ENCODE results near the gene SLC22A8. TPM values are rescaled to one million over a fixed set of nuclear protein-coding genes. Genes with fewer than 3 reads are reported as not detected.
A peak's percentile ranks its signal among the peaks of the same experiment; 100 is the strongest.

Gene SLC22A8
- total and polyA plus RNA-seq, 4 experiments from 2014 or later: not detected

- H3K4me3 Mint-ChIP-seq: no peak overlapping the region
- Histone ChIP-seq H3K27me3 (ENCODE audit: insufficient read depth, low read length) (no peaks in the 10 kb centered on the region), H3K9me3 (ENCODE audit: control insufficient read depth in 1 of 2, low read length in 2 of 2) (no peaks in the 10 kb centered on the region), H3K36me3 (ENCODE audit: insufficient read depth, low read length) (no peaks in the 10 kb centered on the region), H3K4me3 (ENCODE audit: low read length in 2 of 2) (no peak overlapping the region), H3K4me1 (ENCODE audit: insufficient read depth, low read length) (no peaks in the 10 kb centered on the region), H3K27ac (ENCODE audit: low read depth, low read length) (no peak overlapping the region)
- ChIA-PET CTCF (ENCODE audit: partially characterized antibody) (interaction anchor here (2.1 kb wide), 1 partner anchor 82 kb away, joined by 6 read pairs; no protein-coding TSS in a partner anchor), POLR2A (ENCODE audit: partially characterized antibody) (no interaction called here)
- H3K27me3 Mint-ChIP-seq: peaks cover 8 to 24% of the 10 kb centered on the region in 2 donors
- intact Hi-C loops (cut with micrococcal nuclease): no loop called here
- no peak for DNase-seq
- H3K27ac Mint-ChIP-seq: no peak overlapping the region
- H3K36me3 Mint-ChIP-seq: no peaks in the 10 kb centered on the region
- H3K9me3 Mint-ChIP-seq: no peaks in the 10 kb centered on the region
- no peaks in the 10 kb centered on the region for H3K4me1 Mint-ChIP-seq
These were observed 27.4 kb downstream of the SLC22A8 start for GRCh38 chr11:62988276-62988675.

DNA sequence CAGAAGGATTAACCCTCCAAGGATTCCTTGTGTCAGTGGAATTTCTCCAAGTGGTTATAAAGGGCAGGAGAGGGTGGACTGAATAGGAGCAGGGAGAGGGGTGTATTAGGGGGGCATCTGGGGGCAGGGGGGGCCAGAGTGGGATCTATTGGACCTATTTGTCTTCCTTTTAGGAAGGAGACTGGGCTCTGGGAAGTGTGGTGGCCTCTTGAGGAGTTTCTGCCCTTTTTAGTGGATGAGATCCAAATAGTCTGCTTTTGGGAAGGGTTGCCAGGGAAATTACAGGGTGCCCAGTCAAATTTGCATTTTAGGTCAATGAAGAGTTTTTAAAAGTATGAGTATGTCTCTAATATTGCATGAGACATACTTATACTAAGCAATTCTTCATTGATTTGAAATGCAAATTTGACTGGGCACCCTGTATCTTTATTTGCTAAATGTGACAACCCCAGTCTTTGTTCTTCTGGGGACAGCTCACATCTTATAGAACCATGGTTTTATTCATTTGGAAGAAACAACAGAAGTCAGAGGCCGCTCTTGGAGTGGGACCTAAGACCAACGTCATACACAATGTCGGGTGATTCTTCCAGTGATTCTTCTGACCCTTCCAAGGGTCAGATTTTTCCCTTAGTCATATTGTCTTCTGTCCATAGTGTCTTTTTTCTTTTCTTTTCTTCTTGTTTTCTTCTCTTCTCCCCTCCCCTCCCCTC, 30.4 kb downstream of the SLC22A8 start:
- Mint-ChIP-seq H3K4me3 (no peak overlapping the region), H3K4me1 (no peaks in the 10 kb centered on the region), H3K36me3 (no peaks in the 10 kb centered on the region), H3K27ac (no peak overlapping the region), H3K27me3 (peaks cover 4 to 27% of the 10 kb centered on the region in 2 donors), H3K9me3 (no peaks in the 10 kb centered on the region)
- POLR2A ChIA-PET (ENCODE audit: partially characterized antibody): no interaction called here
- DNase-seq: no peak
- intact Hi-C loops (cut with micrococcal nuclease): no loop called here
- no peaks in the 10 kb centered on the region for H3K9me3 ChIP-seq (ENCODE audit: control insufficient read depth in 1 of 2, low read length in 2 of 2)
- no peaks in the 10 kb centered on the region for H3K4me1 ChIP-seq (ENCODE audit: insufficient read depth, low read length)
- no peaks in the 10 kb centered on the region for H3K36me3 ChIP-seq (ENCODE audit: insufficient read depth, low read length)
- no peak overlapping the region for H3K27ac ChIP-seq (ENCODE audit: low read depth, low read length)
- H3K4me3 ChIP-seq (ENCODE audit: low read length in 2 of 2): no peak overlapping the region
- no peaks in the 10 kb centered on the region for H3K27me3 ChIP-seq (ENCODE audit: insufficient read depth, low read length)
- CTCF ChIA-PET (ENCODE audit: partially characterized antibody): no interaction called here

DNA sequence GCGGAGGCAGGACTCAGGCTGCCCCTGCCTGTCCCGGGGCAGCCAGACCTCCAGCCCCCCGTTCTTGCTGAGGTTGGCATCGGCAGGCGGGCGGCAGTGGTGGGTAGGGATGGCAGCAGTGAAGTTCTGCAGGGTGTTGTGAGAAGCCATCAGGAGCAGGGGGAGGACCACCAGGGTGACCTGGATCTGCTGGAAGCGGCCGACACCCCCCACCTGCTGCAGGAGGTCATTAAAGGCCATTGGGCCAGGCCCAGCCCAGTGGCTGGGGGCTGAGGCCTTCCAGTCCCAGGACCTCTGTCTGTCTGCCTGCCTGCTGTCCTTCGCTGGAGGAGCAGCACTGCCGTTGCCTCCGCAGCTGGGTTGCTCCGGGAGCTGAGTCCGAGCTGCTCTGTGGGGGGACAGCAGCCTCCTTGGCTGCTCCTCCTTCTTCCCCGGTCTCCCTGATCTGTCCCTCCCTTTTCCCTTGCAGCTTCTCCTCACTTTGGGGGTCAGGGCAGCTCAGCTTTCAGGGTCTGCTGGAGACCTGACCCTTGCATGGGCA, 31.1 kb downstream of the SLC22A8 start, which contains the start of gene SLC22A6:
TSS of gene SLC22A6 (minus strand) at position 517 of the 541 bp plus-strand sequence. CDS start at position 240, 277 bp downstream.
- Mint-ChIP-seq H3K4me1 (no peaks in the 10 kb centered on the region), H3K9me3 (no peaks in the 10 kb centered on the region), H3K27me3 (peaks cover 7 to 27% of the 10 kb centered on the region in 2 donors), H3K36me3 (no peaks in the 10 kb centered on the region), H3K27ac (no peak within 1 kb of the TSS), H3K4me3 (no peak within 1 kb of the TSS)
- intact Hi-C loops (cut with micrococcal nuclease): no loop called here
- no peaks in the 10 kb centered on the region for H3K4me1 ChIP-seq (ENCODE audit: insufficient read depth, low read length)
- H3K27me3 ChIP-seq (ENCODE audit: insufficient read depth, low read length): no peaks in the 10 kb centered on the region
- H3K4me3 ChIP-seq (ENCODE audit: low read length in 2 of 2): no peak within 1 kb of the TSS
- H3K9me3 ChIP-seq (ENCODE audit: control insufficient read depth in 1 of 2, low read length in 2 of 2): no peaks in the 10 kb centered on the region
- H3K36me3 ChIP-seq (ENCODE audit: insufficient read depth, low read length): no peaks in the 10 kb centered on the region
- POLR2A ChIA-PET (ENCODE audit: partially characterized antibody): no interaction called here
- H3K27ac ChIP-seq (ENCODE audit: low read depth, low read length): no peak within 1 kb of the TSS
- DNase-seq: no peak
- CTCF ChIA-PET (ENCODE audit: partially characterized antibody): no interaction called here

DNA sequence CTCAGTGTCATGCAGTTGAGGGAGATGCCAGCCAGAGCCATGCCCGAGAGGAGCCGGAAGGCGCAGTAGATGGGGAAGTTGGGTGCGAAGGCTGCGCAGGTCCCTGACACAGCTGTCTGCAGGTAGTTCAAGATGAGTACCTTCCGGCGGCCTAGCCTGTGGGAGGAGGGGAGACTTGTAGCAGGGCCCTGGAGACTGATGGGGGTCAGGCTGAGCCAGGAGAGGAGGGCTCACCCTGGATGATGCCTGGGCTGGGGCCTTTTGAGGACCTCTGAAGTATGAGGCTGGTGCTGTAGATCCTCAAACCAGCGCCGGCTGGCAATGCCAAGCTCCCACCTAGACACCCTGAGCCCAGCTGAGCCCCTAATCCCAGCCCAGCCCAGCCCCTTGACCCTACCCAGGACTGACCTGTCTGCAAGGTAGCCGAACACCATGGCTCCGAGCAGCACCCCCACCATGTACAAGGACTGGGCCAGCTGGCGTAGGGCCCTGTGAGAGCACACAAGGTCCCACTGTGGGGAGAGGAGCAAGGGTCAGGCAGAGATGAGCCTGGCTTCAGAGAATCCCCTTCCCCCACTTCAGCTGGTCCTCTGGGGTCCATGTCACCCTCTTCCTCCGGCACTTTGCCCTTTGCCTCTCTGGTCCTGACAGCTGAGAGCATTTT, 32.0 kb downstream of the SLC22A8 start:
- Histone ChIP-seq H3K4me1 (ENCODE audit: insufficient read depth, low read length) (no peaks in the 10 kb centered on the region), H3K27me3 (ENCODE audit: insufficient read depth, low read length) (no peaks in the 10 kb centered on the region), H3K27ac (ENCODE audit: low read depth, low read length) (no peak overlapping the region), H3K36me3 (ENCODE audit: insufficient read depth, low read length) (no peaks in the 10 kb centered on the region), H3K9me3 (ENCODE audit: control insufficient read depth in 1 of 2, low read length in 2 of 2) (no peaks in the 10 kb centered on the region), H3K4me3 (ENCODE audit: low read length in 2 of 2) (no peak overlapping the region)
- no peak for DNase-seq
- no peaks in the 10 kb centered on the region for H3K4me1 Mint-ChIP-seq
- no peak overlapping the region for H3K4me3 Mint-ChIP-seq
- H3K36me3 Mint-ChIP-seq: no peaks in the 10 kb centered on the region
- intact Hi-C loops (cut with micrococcal nuclease): no loop called here
- no peaks in the 10 kb centered on the region for H3K9me3 Mint-ChIP-seq
- ChIA-PET POLR2A (ENCODE audit: partially characterized antibody) (no interaction called here), CTCF (ENCODE audit: partially characterized antibody) (no interaction called here)
- H3K27me3 Mint-ChIP-seq: peaks cover 7 to 33% of the 10 kb centered on the region in 2 donors
- H3K27ac Mint-ChIP-seq: peak overlapping the region in 1 of 7 donors; percentile 60

- CTCF ChIA-PET (ENCODE audit: partially characterized antibody): no interaction called here
- POLR2A ChIA-PET (ENCODE audit: partially characterized antibody): no interaction called here
- no peaks in the 10 kb centered on the region for H3K27me3 ChIP-seq (ENCODE audit: insufficient read depth, low read length)
- intact Hi-C loops (cut with micrococcal nuclease): no loop called here
- no peaks in the 10 kb centered on the region for H3K36me3 Mint-ChIP-seq
- peaks cover 6 to 26% of the 10 kb centered on the region in 2 donors for H3K27me3 Mint-ChIP-seq
- H3K9me3 ChIP-seq (ENCODE audit: control insufficient read depth in 1 of 2, low read length in 2 of 2): no peaks in the 10 kb centered on the region
- H3K4me1 Mint-ChIP-seq: no peaks in the 10 kb centered on the region
- no peaks in the 10 kb centered on the region for H3K9me3 Mint-ChIP-seq
- no peak overlapping the region for H3K4me3 Mint-ChIP-seq
- DNase-seq: no peak
- H3K4me3 ChIP-seq (ENCODE audit: low read length in 2 of 2): no peak overlapping the region
- H3K4me1 ChIP-seq (ENCODE audit: insufficient read depth, low read length): no peaks in the 10 kb centered on the region
- no peak overlapping the region for H3K27ac Mint-ChIP-seq
- no peak overlapping the region for H3K27ac ChIP-seq (ENCODE audit: low read depth, low read length)
- H3K36me3 ChIP-seq (ENCODE audit: insufficient read depth, low read length): no peaks in the 10 kb centered on the region
These were observed 33.9 kb downstream of the SLC22A8 start for GRCh38 chr11:62981743-62982142.

DNA sequence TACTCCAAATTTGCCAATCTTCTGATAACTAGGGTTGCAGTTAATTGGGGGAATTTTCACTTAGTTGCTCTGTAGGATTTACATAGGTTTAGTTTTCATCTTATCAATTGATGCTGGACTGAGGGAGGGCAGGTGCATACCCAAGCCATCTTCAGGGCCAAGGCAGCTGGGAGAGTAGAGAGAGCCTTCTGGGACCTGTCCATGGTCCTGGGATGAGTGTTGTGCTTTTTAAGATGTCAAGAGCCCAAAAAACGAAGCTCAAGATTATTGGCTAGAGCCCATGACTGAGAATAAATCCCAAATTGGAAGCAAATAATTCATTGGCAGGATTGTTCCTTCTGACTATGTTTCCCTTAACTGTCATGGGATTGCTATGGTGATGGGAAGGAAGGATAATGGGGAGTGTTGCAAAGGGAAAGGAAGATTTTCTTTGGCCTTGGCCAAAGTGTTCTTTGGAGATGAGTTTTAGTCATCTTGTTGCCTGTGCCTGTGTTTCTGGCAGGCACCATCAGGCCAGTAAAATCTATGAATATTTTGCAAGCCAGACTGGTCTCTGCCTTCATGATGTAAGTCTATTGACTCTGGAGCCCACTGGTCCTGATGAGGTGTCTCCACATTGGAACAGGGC, 35.4 kb downstream of the SLC22A8 start:
- Mint-ChIP-seq H3K36me3 (no peaks in the 10 kb centered on the region), H3K27me3 (peaks cover 6 to 25% of the 10 kb centered on the region in 2 donors), H3K9me3 (no peaks in the 10 kb centered on the region), H3K4me3 (no peak overlapping the region), H3K27ac (no peak overlapping the region), H3K4me1 (no peaks in the 10 kb centered on the region)
- H3K36me3 ChIP-seq (ENCODE audit: insufficient read depth, low read length): no peaks in the 10 kb centered on the region
- H3K27ac ChIP-seq (ENCODE audit: low read depth, low read length): no peak overlapping the region
- no peaks in the 10 kb centered on the region for H3K27me3 ChIP-seq (ENCODE audit: insufficient read depth, low read length)
- POLR2A ChIA-PET (ENCODE audit: partially characterized antibody): no interaction called here
- no peaks in the 10 kb centered on the region for H3K4me1 ChIP-seq (ENCODE audit: insufficient read depth, low read length)
- H3K4me3 ChIP-seq (ENCODE audit: low read length in 2 of 2): no peak overlapping the region
- no peaks in the 10 kb centered on the region for H3K9me3 ChIP-seq (ENCODE audit: control insufficient read depth in 1 of 2, low read length in 2 of 2)
- DNase-seq: no peak
- CTCF ChIA-PET (ENCODE audit: partially characterized antibody): no interaction called here
- intact Hi-C loops (cut with micrococcal nuclease): no loop called here

DNA sequence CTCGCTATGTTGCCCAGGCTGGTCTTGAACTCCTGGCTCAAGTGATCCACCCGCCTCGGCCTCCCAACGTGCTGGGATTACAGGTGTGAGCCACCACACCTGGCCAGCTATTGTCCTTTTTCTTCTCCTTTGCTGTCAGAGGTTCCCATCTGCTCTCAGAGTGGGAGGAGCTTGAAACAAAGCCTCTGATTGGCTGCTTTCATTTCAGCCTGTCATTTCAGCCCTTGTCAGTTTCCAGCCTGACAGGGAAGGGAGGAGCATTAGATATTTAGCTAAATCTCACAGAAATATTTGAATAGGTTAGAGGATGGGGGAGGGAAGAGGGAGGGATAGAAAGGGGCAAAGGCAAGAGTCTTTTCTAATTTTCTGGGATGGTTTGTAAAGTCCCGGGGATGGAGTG, 39.5 kb downstream of the SLC22A8 start:
- no peaks in the 10 kb centered on the region for H3K36me3 ChIP-seq (ENCODE audit: insufficient read depth, low read length)
- intact Hi-C loops (cut with micrococcal nuclease): no loop called here
- H3K4me1 ChIP-seq (ENCODE audit: insufficient read depth, low read length): no peaks in the 10 kb centered on the region
- Mint-ChIP-seq H3K4me3 (no peak overlapping the region), H3K36me3 (no peaks in the 10 kb centered on the region), H3K27ac (no peak overlapping the region), H3K4me1 (no peaks in the 10 kb centered on the region), H3K9me3 (no peaks in the 10 kb centered on the region), H3K27me3 (peaks cover 8 to 22% of the 10 kb centered on the region in 2 donors)
- H3K9me3 ChIP-seq (ENCODE audit: control insufficient read depth in 1 of 2, low read length in 2 of 2): no peaks in the 10 kb centered on the region
- CTCF ChIA-PET (ENCODE audit: partially characterized antibody): interaction anchor here (5.7 kb wide), 1 partner anchor 70 kb away, joined by 30 read pairs; no protein-coding TSS in a partner anchor
- POLR2A ChIA-PET (ENCODE audit: partially characterized antibody): no interaction called here
- no peak overlapping the region for H3K27ac ChIP-seq (ENCODE audit: low read depth, low read length)
- no peak overlapping the region for H3K4me3 ChIP-seq (ENCODE audit: low read length in 2 of 2)
- DNase-seq: no peak
- H3K27me3 ChIP-seq (ENCODE audit: insufficient read depth, low read length): no peaks in the 10 kb centered on the region
